Neural cell (in vitro differentiated cells): Measurements from ENCODE around the gene FGGY. TPM values are rescaled to one million over a fixed set of nuclear protein-coding genes. Genes with fewer than 3 reads are reported as not detected.

Source experiments
- H2AFZ ChIP-seq: fragments of 200-600, 300-800 bp; sonication (generic), shearing (Covaris generic); 2 replicates; pipeline ENCODE4 v1.6.0; 2014; ENCODE audit warnings: low read depth, mild to moderate bottlenecking, antibody characterized with exemption, low read length, moderate library complexity
- H3F3A ChIP-seq: fragments of 200-600 bp; shearing (Covaris generic); 2 replicates; pipeline ENCODE4 v1.6.1; 2016; ENCODE audit warnings: mild to moderate bottlenecking, moderate library complexity, mixed read lengths, antibody characterized with exemption, low read length; ENCODE audit not compliant: insufficient read depth, poor library complexity, severe bottlenecking
- H3K27ac ChIP-seq: fragments of 200-600, 300-800 bp; sonication (generic), shearing (Covaris generic); 2 replicates; pipeline ENCODE4 v1.5.1; 2014; ENCODE audit warnings: mild to moderate bottlenecking, low read length, moderate library complexity
- H3K27me3 ChIP-seq: fragments of 300-800, 200-600 bp; sonication (generic), shearing (Covaris generic); 2 replicates; pipeline ENCODE4 v1.6.0; 2014; ENCODE audit warnings: mild to moderate bottlenecking, low read depth, low read length, moderate library complexity; ENCODE audit not compliant: insufficient read depth
- H3K36me3 ChIP-seq: fragments of 300-800, 200-600 bp; sonication (generic), shearing (Covaris generic); 2 replicates; pipeline ENCODE4 v1.5.1; 2014; ENCODE audit warnings: mild to moderate bottlenecking, antibody characterized with exemption, low read length, moderate library complexity; ENCODE audit not compliant: insufficient read depth
- H3K4me2 ChIP-seq: fragments of 300-800, 200-600 bp; sonication (generic), shearing (Covaris generic); 2 replicates; pipeline ENCODE4 v1.6.0; 2014; ENCODE audit warnings: mild to moderate bottlenecking, low read length
- H3K4me3 ChIP-seq: fragments of 300-800, 200-600 bp; sonication (generic), shearing (Covaris generic); 2 replicates; pipeline ENCODE4 v1.5.1; 2014; ENCODE audit warnings: mild to moderate bottlenecking, low read length, moderate library complexity
- H3K79me2 ChIP-seq: fragments of 200-600 bp; shearing (Covaris generic); replicated peaks from 2 replicates; pipeline ENCODE4 v1.6.0; 2014; ENCODE audit warnings: mild to moderate bottlenecking, low read length, moderate library complexity; ENCODE audit not compliant: insufficient read depth
- H3K9ac ChIP-seq: fragments of 300-800, 200-600 bp; sonication (generic), shearing (Covaris generic); 2 replicates; pipeline ENCODE4 v1.6.1; 2016; ENCODE audit warnings: mild to moderate bottlenecking, low read length, mixed read lengths
- H3K9me2 ChIP-seq: fragments of 200-600 bp; shearing (Covaris generic); 2 replicates; pipeline ENCODE4 v1.6.1; 2016; ENCODE audit warnings: mild to moderate bottlenecking, low read length, mixed read lengths; ENCODE audit not compliant: insufficient read depth
- H3K9me3 ChIP-seq: fragments of 200-600, 300-800 bp; sonication (generic), shearing (Covaris generic); 2 replicates; pipeline ENCODE4 v1.6.1; 2016; ENCODE audit warnings: mild to moderate bottlenecking, mixed run types, low read length, moderate library complexity, mixed read lengths
- H4K20me1 ChIP-seq: fragments of 200-600 bp; shearing (Covaris generic); 2 replicates; pipeline ENCODE4 v1.6.1; 2016; ENCODE audit warnings: mild to moderate bottlenecking, mixed run types; ENCODE audit not compliant: insufficient read depth
- CTCF ChIP-seq: fragments of 450-650 bp; IDR thresholded peaks from 2 replicates; pipeline ENCODE4 v1.5.1; 2014; ENCODE audit warnings: antibody characterized with exemption, mild to moderate bottlenecking, moderate library complexity; ENCODE audit not compliant: poor library complexity, severe bottlenecking
- EP300 ChIP-seq: fragments of 450-650 bp; conservative IDR thresholded peaks from 2 replicates; pipeline ENCODE4 v1.6.1; 2014; ENCODE audit warnings: antibody characterized with exemption, mild to moderate bottlenecking, moderate library complexity; ENCODE audit not compliant: poor library complexity, severe bottlenecking
- EZH2 ChIP-seq: fragments of 200-600, 300-800 bp; shearing (Covaris generic), sonication (generic); IDR thresholded peaks from 2 replicates; pipeline ENCODE4 v1.6.1; 2014; ENCODE audit warnings: antibody characterized with exemption, low read length, borderline replicate concordance, mild to moderate bottlenecking; ENCODE audit not compliant: insufficient read depth, poor library complexity, severe bottlenecking
- MXI1 ChIP-seq: fragments of 450-650 bp; conservative IDR thresholded peaks from 2 replicates; pipeline ENCODE4 v1.6.1; 2014; ENCODE audit warnings: antibody characterized with exemption, mild to moderate bottlenecking; ENCODE audit not compliant: poor library complexity, severe bottlenecking
- POLR2AphosphoS5 ChIP-seq: IDR thresholded peaks from 2 replicates; pipeline ENCODE4 v1.6.1; 2012
- RAD21 ChIP-seq: fragments of 450-650 bp; conservative IDR thresholded peaks from 2 replicates; pipeline ENCODE4 v1.6.1; 2014; ENCODE audit warnings: antibody characterized with exemption, mild to moderate bottlenecking, moderate library complexity
- REST ChIP-seq: IDR thresholded peaks from 2 replicates; pipeline ENCODE4 v1.6.1; 2012; ENCODE audit warnings: borderline replicate concordance
- SMC3 ChIP-seq: fragments of 450-650 bp; conservative IDR thresholded peaks from 2 replicates; pipeline ENCODE4 v1.6.1; 2014; ENCODE audit warnings: antibody characterized with exemption, mild to moderate bottlenecking, moderate library complexity; ENCODE audit not compliant: poor library complexity
- TAF1 ChIP-seq: IDR thresholded peaks from 2 replicates; pipeline ENCODE4 v1.6.1; 2012; ENCODE audit warnings: low read depth
- polyA plus RNA-seq: library from polyadenylated mRNA; depleted of rRNA; stranded (reverse); fragments of >200 nt; gene quantifications from 2 replicates; pipeline ENCODE4 v1.2.3, GENCODE V29; 2014

The FGGY gene
- polyA plus RNA-seq, 1 donor from 2014 or later = 7.4 TPM

- no peaks in the 10 kb centered on the region for H3K9me3 ChIP-seq
- H3K27ac ChIP-seq = no peak overlapping the region
- no peaks in the 10 kb centered on the region for H4K20me1 ChIP-seq
- no peaks in the 10 kb centered on the region for H3K79me2 ChIP-seq
- no peaks in the 10 kb centered on the region for H3F3A ChIP-seq
- H3K27me3 ChIP-seq = no peaks in the 10 kb centered on the region
- H3K4me2 ChIP-seq = no peak overlapping the region
- H3K4me3 ChIP-seq = no peak overlapping the region
- H3K9me2 ChIP-seq = no peaks in the 10 kb centered on the region
- H3K36me3 ChIP-seq = no peaks in the 10 kb centered on the region
- H3K9ac ChIP-seq = no peak overlapping the region
- H2AFZ ChIP-seq = no peak overlapping the region
- TF ChIP-seq POLR2AphosphoS5 (no peak), EZH2 (no peak), CTCF (no peak), TAF1 (no peak), REST (no peak), SMC3 (no peak), MXI1 (no peak), RAD21 (no peak), EP300 (no peak)
These were observed 183.4 kb downstream of the FGGY start for GRCh38 chr1:59480188-59480888.

GRCh38 chr1:59481881-59482505 lies 185.1 kb downstream of the FGGY start:
- Histone ChIP-seq H3K27ac (no peak overlapping the region), H3K79me2 (no peaks in the 10 kb centered on the region), H3K4me2 (no peak overlapping the region), H4K20me1 (no peaks in the 10 kb centered on the region), H3K9me3 (no peaks in the 10 kb centered on the region), H2AFZ (no peak overlapping the region), H3K27me3 (no peaks in the 10 kb centered on the region), H3K9me2 (no peaks in the 10 kb centered on the region), H3K36me3 (no peaks in the 10 kb centered on the region), H3F3A (no peaks in the 10 kb centered on the region), H3K9ac (no peak overlapping the region), H3K4me3 (no peak overlapping the region)
- TF ChIP-seq RAD21 = no peak
- TF ChIP-seq POLR2AphosphoS5 = no peak
- no peak for TF ChIP-seq CTCF
- TF ChIP-seq TAF1 = no peak
- no peak for TF ChIP-seq REST
- TF ChIP-seq EZH2 = no peak
- TF ChIP-seq SMC3 = no peak
- no peak for TF ChIP-seq MXI1
- no peak for TF ChIP-seq EP300
